NCI-H2227 (cell line): ENCODE results near the gene MAPK1.
"Not testable (repeated sequence)": the region's sequence is repeated elsewhere in the genome, so short reads cannot be mapped to it uniquely, and the experiment has no call there.

Source experiments
- DNase-seq: peaks from one replicate; lab custom pipeline; 2025; ENCODE audit not compliant: unreplicated experiment; lab: John Stamatoyannopoulos, UW

Gene MAPK1

GRCh38 chr22:21849489-21849888 lies 18.0 kb downstream of the MAPK1 start:
- no peak for DNase-seq

DNA sequence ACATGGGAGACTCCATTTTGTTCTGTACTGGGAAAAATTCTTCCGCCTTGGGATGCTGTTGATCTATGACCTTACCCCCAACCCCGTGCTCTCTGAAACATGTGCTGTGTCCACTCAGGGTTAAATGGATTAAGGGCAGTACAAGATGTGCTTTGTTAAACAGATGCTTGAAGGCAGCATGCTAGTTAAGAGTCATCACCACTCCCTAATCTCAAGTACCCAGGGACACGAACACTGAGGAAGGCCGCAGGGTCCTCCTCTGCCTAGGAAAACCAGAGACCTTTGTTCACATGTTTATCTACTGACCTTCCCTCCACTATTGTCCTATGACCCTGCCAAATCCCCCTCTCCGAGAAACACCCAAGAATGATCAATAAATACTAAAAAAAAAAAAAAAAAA lies 19.4 kb downstream of the MAPK1 start:
- not testable (repeated sequence) for DNase-seq

DNA sequence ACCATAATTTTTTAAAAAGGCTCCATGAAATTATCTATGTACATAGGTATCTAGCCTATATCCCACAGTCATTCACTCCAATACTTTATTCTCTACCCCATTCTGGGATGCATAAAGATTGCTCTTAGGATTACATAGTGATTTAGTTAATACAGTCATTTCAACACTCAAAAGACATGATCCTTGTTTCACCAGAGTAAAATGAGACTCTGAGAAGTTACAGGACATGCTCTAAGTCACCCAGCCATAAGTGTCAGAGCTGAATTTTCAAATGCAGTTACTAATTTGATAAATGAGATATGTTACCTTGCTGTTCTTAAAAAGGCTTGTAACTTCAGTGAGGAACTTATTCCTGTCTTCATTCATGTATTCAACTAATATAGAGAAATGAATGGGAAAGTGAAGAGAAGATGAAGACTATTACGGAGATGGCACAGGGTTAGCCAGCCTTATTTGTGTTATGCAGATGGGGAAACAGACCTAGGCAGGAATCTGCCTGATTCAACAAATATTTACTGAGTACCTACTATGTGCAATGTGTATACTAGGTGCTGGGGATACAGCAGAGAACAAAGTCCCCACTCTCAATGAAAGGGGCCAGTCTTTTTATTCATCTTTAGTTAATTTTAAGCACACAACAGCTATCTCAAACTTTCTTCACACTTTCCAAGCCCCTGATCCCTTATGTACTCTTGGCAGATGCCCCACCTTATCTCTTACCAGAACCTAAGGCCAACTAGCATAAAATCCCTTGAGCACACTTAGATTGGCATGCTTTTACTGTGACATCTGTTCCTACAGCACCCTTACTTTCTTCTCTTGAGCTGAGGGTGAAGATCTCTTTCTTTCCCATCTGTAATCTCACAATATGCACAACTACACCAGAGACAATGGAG lies 21.6 kb downstream of the MAPK1 start:
- DNase-seq, result no peak

DNA sequence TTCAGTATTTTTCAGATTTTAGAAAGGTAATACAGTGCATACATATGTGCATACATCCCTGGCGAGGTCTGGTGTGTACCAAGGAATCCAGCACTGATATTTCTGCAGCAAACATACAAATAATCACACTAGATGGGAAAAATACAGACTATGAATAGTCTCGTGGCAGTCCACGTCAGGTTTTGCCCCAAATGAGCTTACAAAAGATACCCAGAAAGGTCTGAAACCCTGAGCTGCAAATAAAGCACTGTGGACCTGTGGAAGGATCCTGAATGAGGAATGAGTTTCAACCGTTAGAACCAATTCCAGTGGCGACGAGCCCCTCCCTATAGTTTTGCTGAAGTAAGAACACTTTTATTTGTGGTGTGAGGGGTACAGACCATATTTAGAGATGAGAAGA lies 24.5 kb downstream of the MAPK1 start:
- DNase-seq, result no peak

- DNase-seq, result no peak
These were observed 26.0 kb downstream of the MAPK1 start for GRCh38 chr22:21841422-21841821.

- no peak for DNase-seq
These were observed 27.1 kb downstream of the MAPK1 start for GRCh38 chr22:21840236-21840823.

GRCh38 chr22:21839765-21840140 lies 27.7 kb downstream of the MAPK1 start:
- no peak for DNase-seq

GRCh38 chr22:21839104-21839764 lies 28.2 kb downstream of the MAPK1 start:
- DNase-seq, result not testable (repeated sequence)

DNA sequence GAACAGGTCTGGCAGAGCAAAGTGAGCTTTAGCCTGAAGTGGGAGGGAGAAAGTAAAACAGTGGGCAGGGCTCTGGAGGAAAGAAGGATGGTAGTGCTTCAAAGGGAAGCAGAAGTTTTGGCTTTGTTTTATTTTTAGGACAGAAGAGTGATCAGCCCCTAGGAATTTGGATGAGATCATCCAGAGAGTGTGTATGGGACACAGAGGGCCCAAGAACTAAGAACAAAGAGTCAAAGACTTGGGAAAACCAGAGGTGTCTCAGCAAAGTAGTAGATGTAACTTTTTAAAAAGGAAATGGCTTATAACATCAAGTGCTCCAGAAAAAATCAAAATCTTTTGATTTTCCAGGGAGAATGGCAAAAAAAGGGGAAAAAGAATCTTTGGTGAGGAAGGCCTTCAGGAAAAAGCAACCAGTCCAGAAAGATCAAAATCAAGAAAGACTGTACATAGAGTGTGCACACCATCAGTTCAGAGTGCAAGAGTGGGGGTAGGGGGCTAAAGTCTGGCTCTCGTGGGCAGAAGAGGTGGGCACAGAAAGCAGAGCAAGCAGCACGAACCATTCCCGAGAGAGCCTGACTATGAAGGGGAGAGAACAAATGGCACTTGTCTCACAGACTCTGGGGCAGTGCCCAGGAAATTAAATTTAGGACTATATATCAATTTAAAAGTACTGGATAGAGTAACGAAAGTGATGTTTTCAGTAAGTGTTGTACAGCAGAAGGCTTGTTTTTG lies 30.0 kb downstream of the MAPK1 start:
- DNase-seq, result no peak

GRCh38 chr22:21836486-21836885 lies 31.0 kb downstream of the MAPK1 start:
- DNase-seq, result not testable (repeated sequence)

- DNase-seq, result no peak
These were observed 32.1 kb downstream of the MAPK1 start for GRCh38 chr22:21835378-21835777.

- no peak for DNase-seq
These were observed 32.6 kb downstream of the MAPK1 start for GRCh38 chr22:21834869-21835268.

- no peak for DNase-seq
These were observed 34.9 kb downstream of the MAPK1 start for GRCh38 chr22:21832291-21833290.

GRCh38 chr22:21829523-21829922 lies 37.9 kb downstream of the MAPK1 start:
- DNase-seq, result no peak

- DNase-seq, result no peak
These were observed 39.2 kb downstream of the MAPK1 start for GRCh38 chr22:21828268-21828638.

GRCh38 chr22:21827628-21828267 lies 39.7 kb downstream of the MAPK1 start:
- no peak for DNase-seq

DNA sequence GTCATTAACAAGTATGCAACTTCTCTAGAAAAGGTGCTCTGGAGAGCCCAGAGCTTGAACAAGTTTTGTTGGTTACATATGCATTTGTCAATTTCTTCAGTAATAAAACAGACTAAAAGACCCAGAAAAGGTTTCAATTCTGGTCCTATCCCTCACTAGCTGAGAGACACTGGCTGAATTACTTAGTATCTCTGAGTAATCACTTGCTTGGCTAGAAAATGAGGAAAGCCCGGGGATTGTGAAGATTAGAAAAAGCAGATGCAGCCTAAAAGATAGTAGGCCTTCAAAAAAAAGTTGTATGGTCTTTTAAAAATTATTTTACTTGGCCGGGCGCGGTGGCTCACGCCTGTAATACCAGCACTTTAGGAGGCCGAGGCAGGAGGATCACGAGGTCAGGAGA lies 41.2 kb downstream of the MAPK1 start:
- DNase-seq, result no peak

DNA sequence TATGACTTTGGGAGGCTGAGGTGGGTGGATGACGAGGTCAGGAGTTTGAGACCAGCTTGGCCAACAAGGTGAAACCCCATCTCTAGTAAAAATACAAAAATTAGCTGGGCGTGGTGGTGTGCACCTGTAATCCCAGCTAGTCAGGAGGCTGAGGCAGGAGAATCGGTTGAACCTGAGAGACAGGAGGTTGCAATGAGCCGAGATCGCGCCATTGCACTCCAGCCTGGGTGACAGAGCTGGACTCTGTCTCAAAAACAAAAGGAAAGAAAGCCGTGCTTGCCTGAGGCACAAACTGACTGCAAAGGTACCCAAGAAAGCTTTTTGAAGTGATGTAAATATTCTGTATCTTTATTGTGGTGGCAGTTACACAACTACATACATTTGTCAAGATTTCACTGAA lies 42.5 kb downstream of the MAPK1 start:
- not testable (repeated sequence) for DNase-seq

DNA sequence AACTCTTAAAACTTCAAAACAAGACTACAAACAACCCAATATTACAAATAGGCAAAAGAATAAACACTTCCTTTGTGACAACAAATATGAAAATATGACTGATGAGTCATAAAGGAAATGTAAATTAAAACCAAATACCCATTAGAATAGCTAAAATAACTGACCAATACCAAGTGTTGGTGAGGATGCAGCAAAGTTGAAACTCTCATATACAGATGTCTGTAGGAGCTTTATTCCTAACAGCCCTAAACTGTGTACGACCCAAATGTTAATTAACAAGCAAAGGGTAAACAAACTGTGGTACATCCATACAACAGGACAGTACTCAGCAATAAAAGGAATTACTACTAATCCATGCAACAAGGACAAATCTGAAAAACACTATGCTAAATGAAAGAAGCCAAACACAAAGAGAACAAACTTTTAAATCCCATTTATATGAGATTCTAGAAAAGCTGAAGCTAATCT lies 43.0 kb downstream of the MAPK1 start:
- no peak for DNase-seq
